CD14-positive monocyte (primary cell): Measurements from ENCODE around the gene RNF152. TPM values are rescaled to one million over a fixed set of nuclear protein-coding genes. Genes with fewer than 3 reads are reported as not detected.

ENCODE experiments used
- DNase-seq, 3 donors: peaks; one replicate each; pipeline ENCODE4 v3.0.0-alpha.2; 2011 to 2022
- H2AFZ ChIP-seq: 2 replicates; pipeline ENCODE4 v1.6.0; 2012; ENCODE audit warnings: mild to moderate bottlenecking, low read depth, low read length, inconsistent platforms; ENCODE audit not compliant: insufficient read depth, poor library complexity, severe bottlenecking
- H3K27ac ChIP-seq, 2 donors: 1 replicate in 1 of 2; 2 replicates in 1 of 2; pipeline ENCODE4 v1.5.1; 2012 to 2013; ENCODE audit warnings: low read length in 2 of 2, control low read depth in 1 of 2, inconsistent platforms in 1 of 2, low read depth in 1 of 2, mild to moderate bottlenecking in 1 of 2
- H3K27me3 ChIP-seq, 2 donors: one replicate each; pipeline versions ENCODE4 v1.6.0 to v1.6.1; 2011 to 2013; ENCODE audit warnings: low read length in 2 of 2; ENCODE audit not compliant: control insufficient read depth in 2 of 2, insufficient read depth in 2 of 2
- H3K36me3 ChIP-seq, 2 donors: replicated peaks in 1 of 2; 1 replicate in 1 of 2; 2 replicates in 1 of 2; pipeline versions ENCODE4 v1.5.1 to v1.6.1; 2012 to 2013; ENCODE audit warnings: low read length in 2 of 2, control low read depth in 1 of 2, inconsistent platforms in 1 of 2, mild to moderate bottlenecking in 1 of 2; ENCODE audit not compliant: insufficient read depth in 2 of 2, control insufficient read depth in 1 of 2
- H3K4me1 ChIP-seq, 2 donors: 1 replicate in 1 of 2; 2 replicates in 1 of 2; pipeline versions ENCODE4 v1.5.1 to v1.6.1; 2012 to 2013; ENCODE audit warnings: low read length in 2 of 2, control low read depth in 1 of 2, inconsistent platforms in 1 of 2, mild to moderate bottlenecking in 1 of 2, moderate library complexity in 1 of 2; ENCODE audit not compliant: insufficient read depth in 2 of 2, control insufficient read depth in 1 of 2
- H3K4me2 ChIP-seq: replicated peaks from 2 replicates; pipeline ENCODE3; 2012; ENCODE audit warnings: low read length, moderate library complexity, mild to moderate bottlenecking; ENCODE audit not compliant: poor library complexity, severe bottlenecking; ENCODE audit errors: extremely low read depth
- H3K4me3 ChIP-seq, 3 experiments: fragments of 200-600 bp in 1 of 3; sonication (generic) in 1 of 3; replicated peaks in 1 of 3; 1 replicate in 2 of 3; 2 replicates in 1 of 3; pipeline ENCODE4 v1.5.1; 2011 to 2013; ENCODE audit warnings: low read length in 3 of 3, mild to moderate bottlenecking in 3 of 3, control low read depth in 2 of 3, low read depth in 2 of 3, inconsistent platforms in 1 of 3, moderate library complexity in 1 of 3
- H3K79me2 ChIP-seq: 2 replicates; pipeline ENCODE4 v1.6.0; 2012; ENCODE audit warnings: mild to moderate bottlenecking, control low read depth, inconsistent platforms, low read length, moderate library complexity; ENCODE audit not compliant: insufficient read depth
- H3K9ac ChIP-seq: 2 replicates; pipeline ENCODE4 v1.6.0; 2017; ENCODE audit warnings: low read length, mild to moderate bottlenecking; ENCODE audit not compliant: insufficient read depth, poor library complexity, severe bottlenecking
- H3K9me3 ChIP-seq, 2 donors: replicated peaks in 1 of 2; 1 replicate in 1 of 2; 2 replicates in 1 of 2; pipeline versions ENCODE4 v1.5.1 to v1.6.1; 2012 to 2013; ENCODE audit warnings: low read length in 2 of 2, control low read depth in 1 of 2; ENCODE audit not compliant: control insufficient read depth in 1 of 2, insufficient read depth in 1 of 2
- H4K20me1 ChIP-seq: 2 replicates; pipeline ENCODE4 v1.6.0; 2012; ENCODE audit warnings: mild to moderate bottlenecking, low read length, control low read depth, moderate library complexity; ENCODE audit not compliant: insufficient read depth
- H3K27ac Mint-ChIP-seq, 7 donors: one replicate each; pipeline ENCODE4 v1.8.0; 2020; ENCODE audit warnings: mild to moderate bottlenecking in 7 of 7, mixed read lengths in 7 of 7, moderate library complexity in 6 of 7, inconsistent platforms in 2 of 7
- H3K27me3 Mint-ChIP-seq, 3 donors: one replicate each; pipeline ENCODE4 v1.8.0; 2021 to 2022; ENCODE audit warnings: low read depth in 3 of 3, mild to moderate bottlenecking in 3 of 3, mixed read lengths in 3 of 3, moderate library complexity in 3 of 3, inconsistent platforms in 1 of 3
- H3K36me3 Mint-ChIP-seq, 2 donors: one replicate each; pipeline ENCODE4 v1.8.0; 2020; ENCODE audit warnings: mixed read lengths in 2 of 2, inconsistent platforms in 1 of 2, mild to moderate bottlenecking in 1 of 2
- H3K4me1 Mint-ChIP-seq: one replicate; pipeline ENCODE4 v1.8.0; 2020; ENCODE audit warnings: mild to moderate bottlenecking, mixed read lengths
- H3K4me3 Mint-ChIP-seq, 2 donors: one replicate each; pipeline ENCODE4 v1.8.0; 2020; ENCODE audit warnings: mild to moderate bottlenecking in 2 of 2, mixed read lengths in 2 of 2, moderate library complexity in 1 of 2
- H3K9me3 Mint-ChIP-seq, 7 donors: one replicate each; pipeline ENCODE4 v1.8.0; 2020 to 2022; ENCODE audit warnings: mixed read lengths in 7 of 7, mild to moderate bottlenecking in 6 of 7, moderate library complexity in 6 of 7, inconsistent platforms in 2 of 7
- CTCF ChIP-seq: fragments of 200-600 bp; IDR thresholded peaks from one replicate; pipeline ENCODE4 v1.8.0; 2022; ENCODE audit warnings: antibody characterized with exemption, mild to moderate bottlenecking
- WGBS: methylation state at CpG from one replicate; pipeline ENCODE4 v1.1.5; 2013; ENCODE audit warnings: missing lambda C conversion rate; ENCODE audit not compliant: insufficient coverage; 5-methylcytosine and 5-hydroxymethylcytosine counted together
- intact Hi-C, 2 donors: fragments of 100-400 bp; cut with micrococcal nuclease; formaldehyde crosslinking; loops; one replicate each; pipeline versions ENCODE4 v1.15.0 to v1.15.1; 2023
- polyA plus RNA-seq, 3 donors: library from polyadenylated mRNA; depleted of rRNA in 1 of 3; unstranded in 2 of 3; stranded (reverse) in 1 of 3; fragments of 300-500 nt in 2 of 3; fragments of >200 nt in 1 of 3; fragmentation: Illumina TruSeq in 2 of 3; gene quantifications; 1 replicate in 2 of 3; 2 replicates in 1 of 3; pipeline ENCODE4 v1.2.3, GENCODE V29; 2012 to 2021

Gene RNF152
- polyA plus RNA-seq, 3 donors: 0.03 to 0.54 (median 0.45) TPM

GRCh38 chr18:61931654-61932379, 39.0 kb upstream of the RNF152 start:
- peaks cover 0 to 8% of the 10 kb centered on the region in 2 donors for H3K4me1 ChIP-seq
- Mint-ChIP-seq H3K4me1 (peaks cover 7% of the 10 kb centered on the region), H3K27me3 (peaks cover 2 to 5% (median 2%) of the 10 kb centered on the region in 3 donors), H3K36me3 (no peaks in the 10 kb centered on the region), H3K4me3 (no peak overlapping the region), H3K27ac (no peak overlapping the region), H3K9me3 (peaks cover 8 to 28% (median 15%) of the 10 kb centered on the region in 7 donors)
- no peak overlapping the region for H2AFZ ChIP-seq
- no peaks in the 10 kb centered on the region for H3K79me2 ChIP-seq
- H3K36me3 ChIP-seq: no peaks in the 10 kb centered on the region
- intact Hi-C loops: no loop called here
- no peak overlapping the region for H3K27ac ChIP-seq
- H3K4me2 ChIP-seq: no peak overlapping the region
- H4K20me1 ChIP-seq: no peaks in the 10 kb centered on the region
- no peak for DNase-seq
- H3K9ac ChIP-seq: no peak overlapping the region
- no peaks in the 10 kb centered on the region for H3K27me3 ChIP-seq
- TF ChIP-seq CTCF: no peak
- H3K4me3 ChIP-seq: no peak overlapping the region
- WGBS: 83% methylated on average over 1 of the region's 6 CpGs
- peaks cover 9 to 17% of the 10 kb centered on the region in 2 donors for H3K9me3 ChIP-seq

DNA sequence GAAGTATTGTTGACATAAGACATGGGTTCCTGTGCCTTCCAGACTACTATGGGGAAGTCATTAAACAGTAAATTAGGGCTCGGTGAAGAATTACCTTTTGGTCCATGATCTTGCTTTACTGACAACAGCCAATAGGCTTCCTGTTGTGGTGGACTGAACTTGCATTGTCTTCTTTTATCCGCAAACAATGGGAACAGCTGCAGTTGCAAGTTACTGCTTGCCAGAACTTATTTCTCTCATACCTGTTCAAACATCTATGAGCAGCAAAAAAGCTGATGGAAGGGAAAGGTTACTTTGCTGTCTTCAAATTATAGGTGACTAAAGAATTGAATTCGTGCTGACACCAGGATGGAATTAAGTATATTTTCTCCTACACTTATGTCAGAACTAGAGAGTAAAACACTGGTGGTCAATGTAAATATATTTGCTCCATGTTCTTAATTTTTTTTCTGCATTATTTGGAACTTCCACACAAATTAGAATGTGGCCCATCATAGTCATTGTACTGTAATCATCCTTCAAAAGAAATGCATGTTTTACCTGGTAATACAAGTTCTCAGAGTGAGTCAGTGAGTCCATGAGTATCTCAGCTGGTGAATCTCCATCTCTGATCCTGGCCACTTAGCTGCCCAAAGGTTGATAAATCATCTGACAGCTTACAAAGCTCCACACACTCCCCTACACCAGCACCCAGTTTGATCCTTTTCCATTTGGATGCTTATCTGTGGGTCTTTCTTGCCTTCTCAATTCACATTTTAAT, 37.3 kb upstream of the RNF152 start:
- intact Hi-C loops: no loop called here
- H3K27me3 ChIP-seq: no peaks in the 10 kb centered on the region
- Mint-ChIP-seq H3K4me3 (no peak overlapping the region), H3K36me3 (no peaks in the 10 kb centered on the region), H3K27me3 (peaks cover 0 to 5% (median 2%) of the 10 kb centered on the region in 3 donors), H3K9me3 (peaks cover 8 to 28% (median 15%) of the 10 kb centered on the region in 7 donors), H3K27ac (no peak overlapping the region), H3K4me1 (peaks cover under 1% of the 10 kb centered on the region)
- WGBS: 67% methylated on average over 1 of the region's 3 CpGs
- H3K9me3 ChIP-seq: peaks cover 9 to 17% of the 10 kb centered on the region in 2 donors
- H3K4me1 ChIP-seq: peaks cover 0 to 1% of the 10 kb centered on the region in 2 donors
- no peak overlapping the region for H3K9ac ChIP-seq
- H3K4me2 ChIP-seq: no peak overlapping the region
- H4K20me1 ChIP-seq: no peaks in the 10 kb centered on the region
- H3K36me3 ChIP-seq: no peaks in the 10 kb centered on the region
- no peak for TF ChIP-seq CTCF
- no peak overlapping the region for H3K27ac ChIP-seq
- no peak overlapping the region for H2AFZ ChIP-seq
- no peak overlapping the region for H3K4me3 ChIP-seq
- DNase-seq: no peak
- H3K79me2 ChIP-seq: no peaks in the 10 kb centered on the region
